Mucosa of stomach (tissue), 1 donor: ENCODE data around the gene CSNK1A1L.

Experiments
- H3K27me3 ChIP-seq: one replicate; pipeline ENCODE4 v1.7.0; 2013; ENCODE audit warnings: mild to moderate bottlenecking, low read length; ENCODE audit not compliant: control insufficient read depth, insufficient read depth
- H3K36me3 ChIP-seq: one replicate; pipeline ENCODE4 v1.7.0; 2013; ENCODE audit warnings: low read length; ENCODE audit not compliant: control insufficient read depth, insufficient read depth
- H3K4me1 ChIP-seq: one replicate; pipeline ENCODE4 v1.7.0; 2013; ENCODE audit warnings: mild to moderate bottlenecking, low read length; ENCODE audit not compliant: control insufficient read depth, insufficient read depth
- H3K4me3 ChIP-seq: one replicate; pipeline ENCODE4 v1.7.0; 2013; ENCODE audit warnings: low read length
- H3K9ac ChIP-seq: one replicate; pipeline ENCODE4 v1.7.0; 2013; ENCODE audit warnings: mild to moderate bottlenecking, low read length, moderate library complexity
- H3K9me3 ChIP-seq: one replicate; pipeline ENCODE4 v1.7.0; 2013; ENCODE audit warnings: mild to moderate bottlenecking, low read length, moderate library complexity; ENCODE audit not compliant: control insufficient read depth
- donor health status: Pancreatic carcinoma.

The CSNK1A1L gene

DNA sequence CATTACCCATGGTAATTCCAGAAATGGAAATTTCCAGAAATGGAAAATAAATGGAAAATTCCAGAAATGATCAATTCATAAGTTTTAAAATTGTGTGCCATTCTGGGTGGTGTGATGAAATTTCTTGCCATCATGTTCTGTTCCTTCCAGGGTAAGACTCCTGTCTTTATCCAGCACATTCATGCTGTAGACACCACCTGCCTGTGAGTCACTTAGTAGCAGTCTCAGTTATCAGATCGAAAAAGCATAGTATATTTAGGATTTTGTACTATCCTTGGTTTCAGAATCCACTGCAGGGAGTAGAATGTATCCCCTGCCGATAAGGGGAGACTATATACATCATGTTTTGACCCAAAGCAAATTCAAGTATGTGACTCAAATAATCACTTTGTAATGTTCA lies 26.7 kb upstream of the CSNK1A1L start:
- no peaks in the 10 kb centered on the region for H3K9me3 ChIP-seq
- no peaks in the 10 kb centered on the region for H3K4me1 ChIP-seq
- H3K27me3 ChIP-seq: no peaks in the 10 kb centered on the region
- H3K36me3 ChIP-seq: no peaks in the 10 kb centered on the region
- no peak overlapping the region for H3K4me3 ChIP-seq
- no peak overlapping the region for H3K9ac ChIP-seq

DNA sequence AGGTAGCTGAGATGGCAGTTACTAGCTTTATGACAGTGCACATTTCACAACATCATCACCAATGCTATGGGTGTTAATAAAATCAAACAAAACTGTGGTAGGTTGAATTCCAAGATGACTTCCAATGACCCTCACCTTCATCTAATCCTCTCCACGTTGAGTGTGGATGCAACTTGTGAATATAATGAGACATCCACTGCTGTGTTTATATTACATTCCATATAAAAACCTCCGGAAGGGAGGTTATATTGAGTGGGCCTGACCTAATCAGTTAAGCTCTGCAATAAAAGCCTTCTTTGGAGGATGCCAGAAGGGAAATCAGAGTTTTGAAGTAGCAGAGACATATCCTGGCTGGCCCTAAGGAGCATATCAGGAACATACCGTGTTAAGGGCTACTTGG lies 25.6 kb upstream of the CSNK1A1L start:
- H3K36me3 ChIP-seq: no peaks in the 10 kb centered on the region
- no peak overlapping the region for H3K9ac ChIP-seq
- no peaks in the 10 kb centered on the region for H3K9me3 ChIP-seq
- H3K4me3 ChIP-seq: no peak overlapping the region
- no peaks in the 10 kb centered on the region for H3K4me1 ChIP-seq
- no peaks in the 10 kb centered on the region for H3K27me3 ChIP-seq

- Histone ChIP-seq H3K9me3 (no peaks in the 10 kb centered on the region), H3K4me1 (no peaks in the 10 kb centered on the region)
Measured at GRCh38 chr13:37129866-37130265, 24.4 kb upstream of the CSNK1A1L start.

DNA sequence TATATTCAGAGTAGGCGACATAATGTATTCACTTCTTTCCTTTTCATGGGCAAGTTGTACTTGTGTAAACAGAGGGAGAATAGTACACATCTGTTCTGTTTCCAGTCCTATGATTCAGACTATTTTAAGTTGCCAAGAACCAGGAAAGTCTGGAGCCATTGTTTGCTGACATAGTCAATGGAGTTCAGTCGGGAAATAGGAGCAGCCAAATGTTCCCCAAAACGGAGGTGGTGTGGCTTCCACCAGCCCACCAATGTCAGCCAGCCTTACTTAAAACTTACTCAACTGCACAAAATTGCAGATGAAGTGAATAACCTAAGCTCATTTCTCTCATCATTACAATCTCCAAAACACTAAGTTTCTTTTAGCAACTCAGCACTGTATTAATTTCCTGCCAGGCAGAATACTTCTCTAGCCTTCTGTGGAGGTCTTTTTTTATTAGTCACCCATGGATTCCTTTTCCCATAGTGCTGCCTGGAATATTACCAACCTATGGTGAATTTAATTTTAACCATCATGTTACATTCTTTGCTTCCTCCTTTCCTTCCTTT lies 22.3 kb upstream of the CSNK1A1L start:
- Histone ChIP-seq H3K27me3 (no peaks in the 10 kb centered on the region), H3K9ac (no peak overlapping the region), H3K9me3 (no peaks in the 10 kb centered on the region), H3K36me3 (no peaks in the 10 kb centered on the region), H3K4me1 (no peaks in the 10 kb centered on the region), H3K4me3 (no peak overlapping the region)

More at GRCh38 chr13:37129866-37130265, 24.4 kb upstream of the CSNK1A1L start:
- no peaks in the 10 kb centered on the region for H3K27me3 ChIP-seq
- H3K36me3 ChIP-seq: no peaks in the 10 kb centered on the region
- no peak overlapping the region for H3K9ac ChIP-seq
- no peak overlapping the region for H3K4me3 ChIP-seq

DNA sequence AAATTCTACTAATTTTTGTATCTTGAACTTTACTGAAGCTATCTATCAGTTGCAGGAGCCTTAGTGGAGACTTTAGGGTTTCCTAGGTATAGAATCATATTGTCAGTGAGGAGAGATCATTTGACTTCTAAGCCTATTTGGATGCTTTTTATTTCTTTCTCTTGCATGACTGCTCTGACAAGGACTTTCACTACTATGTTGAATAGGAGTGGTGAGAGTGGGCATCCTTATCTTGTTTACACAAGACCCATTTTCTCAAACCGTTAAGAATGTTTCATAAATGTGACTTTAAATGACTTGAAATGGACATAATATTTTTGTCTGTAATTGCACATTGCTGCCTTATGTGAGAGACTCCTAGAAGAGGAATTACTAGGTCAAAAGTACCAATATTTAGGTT lies 17.9 kb upstream of the CSNK1A1L start:
- no peaks in the 10 kb centered on the region for H3K4me1 ChIP-seq
- no peak overlapping the region for H3K4me3 ChIP-seq
- no peak overlapping the region for H3K9ac ChIP-seq
- H3K36me3 ChIP-seq: no peaks in the 10 kb centered on the region
- no peaks in the 10 kb centered on the region for H3K9me3 ChIP-seq
- no peaks in the 10 kb centered on the region for H3K27me3 ChIP-seq

DNA sequence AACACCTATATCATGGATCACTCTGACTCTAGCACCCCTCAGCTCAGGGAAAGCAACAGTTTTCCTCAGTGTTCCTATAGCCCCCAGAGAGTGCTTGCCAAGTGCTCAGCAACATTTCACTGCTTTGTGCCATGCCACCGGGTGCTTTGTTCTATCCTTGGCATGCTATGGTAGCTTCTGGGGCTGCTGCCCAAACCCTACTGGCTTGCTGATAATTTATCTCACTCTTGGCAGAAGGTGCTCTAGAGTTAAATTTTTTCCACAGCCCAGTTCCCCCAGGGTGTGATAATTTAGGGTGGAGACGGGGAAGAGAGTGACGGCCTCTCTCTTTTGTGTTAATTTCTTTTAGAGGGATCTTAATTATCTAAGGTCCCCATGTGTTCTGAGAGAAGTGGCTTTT lies 12.6 kb upstream of the CSNK1A1L start:
- Histone ChIP-seq H3K27me3 (no peaks in the 10 kb centered on the region), H3K4me3 (no peak overlapping the region), H3K9ac (no peak overlapping the region), H3K36me3 (no peaks in the 10 kb centered on the region), H3K9me3 (no peaks in the 10 kb centered on the region), H3K4me1 (no peaks in the 10 kb centered on the region)

DNA sequence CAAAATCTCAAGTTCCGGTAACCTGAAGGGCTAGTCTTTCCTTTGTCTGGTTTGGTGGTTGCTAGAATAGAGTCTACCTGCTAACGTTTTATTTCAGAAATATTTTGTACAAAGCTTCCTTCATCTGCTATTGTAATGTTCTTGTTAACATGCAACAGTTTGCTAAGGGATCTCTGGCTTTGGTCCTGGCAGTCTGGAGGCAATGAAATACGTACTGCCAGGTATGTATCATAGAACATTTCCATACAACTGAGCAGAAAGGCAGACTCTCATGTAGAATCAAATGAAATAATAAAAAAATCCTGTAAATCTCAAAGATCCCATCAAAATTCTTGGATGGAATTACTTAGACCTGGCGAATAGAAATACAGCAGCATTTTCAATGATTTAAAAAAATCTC lies 8.8 kb upstream of the CSNK1A1L start:
- Histone ChIP-seq H3K4me1 (no peaks in the 10 kb centered on the region), H3K9ac (no peak overlapping the region), H3K27me3 (no peaks in the 10 kb centered on the region), H3K36me3 (no peaks in the 10 kb centered on the region), H3K4me3 (no peak overlapping the region), H3K9me3 (no peaks in the 10 kb centered on the region)

DNA sequence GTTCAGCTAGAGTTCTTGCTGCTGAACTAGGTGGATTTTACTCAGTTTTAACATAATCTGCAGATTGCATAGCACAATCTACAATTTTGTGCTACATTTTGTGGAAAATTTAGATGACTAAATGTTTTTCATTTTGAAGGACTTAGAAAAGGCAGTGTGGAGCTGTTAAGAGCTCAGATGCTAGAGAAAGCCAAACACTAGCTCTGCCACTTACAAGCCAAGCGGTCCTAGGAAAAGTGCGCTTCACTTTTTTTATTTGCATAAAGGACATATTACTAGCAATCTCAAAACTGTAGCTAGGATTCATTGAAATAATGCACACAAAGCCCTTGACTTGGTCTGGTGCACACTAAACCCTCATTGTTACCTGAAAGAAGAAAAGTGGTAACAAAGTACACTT lies 8.1 kb upstream of the CSNK1A1L start:
- no peaks in the 10 kb centered on the region for H3K36me3 ChIP-seq
- no peak overlapping the region for H3K9ac ChIP-seq
- H3K9me3 ChIP-seq: no peaks in the 10 kb centered on the region
- no peaks in the 10 kb centered on the region for H3K4me1 ChIP-seq
- H3K27me3 ChIP-seq: no peaks in the 10 kb centered on the region
- H3K4me3 ChIP-seq: no peak overlapping the region

DNA sequence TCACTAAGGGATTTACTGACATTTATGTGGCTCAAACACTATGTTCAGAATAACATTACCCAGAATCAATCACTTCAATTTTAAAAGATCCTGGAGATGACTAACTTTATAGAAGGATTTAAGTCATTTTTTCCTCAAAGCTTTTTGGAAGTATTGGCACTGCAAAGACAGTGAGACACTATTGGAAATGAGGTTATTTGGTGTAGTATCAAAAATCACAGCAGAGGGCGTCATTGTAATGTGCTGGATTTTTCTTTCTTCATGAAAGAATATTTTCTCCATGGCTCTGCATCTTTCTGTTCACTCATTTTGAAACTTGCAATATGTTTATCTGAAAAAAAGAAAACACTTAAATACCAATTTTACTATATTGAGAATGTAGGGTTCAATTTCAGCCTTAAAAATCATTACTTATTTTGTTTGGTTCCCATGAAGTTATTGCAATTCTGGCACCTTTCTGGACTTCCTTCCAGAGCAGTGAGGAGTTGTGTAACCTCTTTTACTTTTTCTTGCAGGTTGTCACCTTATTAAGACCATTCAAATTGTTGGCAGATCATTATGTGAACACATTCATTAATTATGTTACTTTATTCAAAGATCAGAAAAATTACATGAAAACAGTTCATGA lies 3.7 kb upstream of the CSNK1A1L start:
- no peaks in the 10 kb centered on the region for H3K27me3 ChIP-seq
- H3K4me1 ChIP-seq: no peaks in the 10 kb centered on the region
- H3K36me3 ChIP-seq: no peaks in the 10 kb centered on the region
- H3K4me3 ChIP-seq: no peak overlapping the region
- no peaks in the 10 kb centered on the region for H3K9me3 ChIP-seq
- H3K9ac ChIP-seq: no peak overlapping the region

DNA sequence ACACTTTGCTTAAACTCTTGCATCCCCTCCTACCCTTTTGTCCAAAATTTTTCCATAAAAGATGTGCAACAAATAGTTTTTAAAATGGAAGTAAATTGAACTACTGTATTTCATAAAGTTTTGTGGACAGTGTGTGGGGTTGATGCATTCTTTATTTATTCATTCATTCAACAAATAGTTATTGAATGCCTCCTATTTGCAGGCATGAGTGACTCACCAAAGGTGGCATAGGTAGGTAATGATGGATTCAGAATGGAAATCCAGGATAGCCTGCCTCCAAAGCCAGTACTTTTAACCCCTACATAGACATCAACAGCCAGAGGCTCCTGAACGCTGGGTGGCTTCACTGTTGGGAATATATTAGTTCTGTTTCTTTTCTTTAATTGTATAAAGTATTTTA lies 2.4 kb upstream of the CSNK1A1L start:
- H3K36me3 ChIP-seq: no peaks in the 10 kb centered on the region
- H3K9me3 ChIP-seq: no peaks in the 10 kb centered on the region
- no peaks in the 10 kb centered on the region for H3K27me3 ChIP-seq
- H3K4me1 ChIP-seq: no peaks in the 10 kb centered on the region
- no peak overlapping the region for H3K9ac ChIP-seq
- no peak overlapping the region for H3K4me3 ChIP-seq

GRCh38 chr13:37107456-37107855 lies 2.0 kb upstream of the CSNK1A1L start:
- Histone ChIP-seq H3K27me3 (no peaks in the 10 kb centered on the region), H3K4me3 (no peak overlapping the region)

DNA sequence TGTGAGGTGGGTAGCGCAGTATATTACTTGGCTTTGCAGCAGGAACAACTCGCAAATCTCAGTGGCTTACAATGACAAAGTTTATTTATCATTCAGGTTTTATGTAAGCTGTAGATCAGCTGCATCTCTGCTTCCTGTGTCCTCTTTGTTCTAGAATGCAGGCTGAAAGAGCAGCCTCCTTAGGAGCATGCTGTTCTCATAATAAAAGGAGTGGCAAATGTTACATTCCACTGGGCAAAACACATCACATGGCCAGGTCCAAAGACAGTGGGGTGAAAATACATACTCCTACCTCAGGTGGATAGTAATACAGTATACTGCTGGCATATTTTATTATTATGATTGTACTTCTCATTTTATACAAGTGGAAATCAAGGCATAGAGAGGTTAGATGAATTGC lies 1.2 kb upstream of the CSNK1A1L start:
- no peak overlapping the region for H3K4me3 ChIP-seq
- H3K9me3 ChIP-seq: no peaks in the 10 kb centered on the region

More at GRCh38 chr13:37107456-37107855, 2.0 kb upstream of the CSNK1A1L start:
- Histone ChIP-seq H3K36me3 (no peaks in the 10 kb centered on the region), H3K9me3 (no peaks in the 10 kb centered on the region), H3K4me1 (no peaks in the 10 kb centered on the region), H3K9ac (no peak overlapping the region)

GRCh38 chr13:37102896-37103295 lies 2.6 kb downstream of the CSNK1A1L start:
- H3K27me3 ChIP-seq: no peaks in the 10 kb centered on the region
- no peak overlapping the region for H3K9ac ChIP-seq
- H3K36me3 ChIP-seq: no peaks in the 10 kb centered on the region
- H3K4me3 ChIP-seq: no peak overlapping the region
- H3K4me1 ChIP-seq: no peaks in the 10 kb centered on the region
- H3K9me3 ChIP-seq: no peaks in the 10 kb centered on the region

More for the DNA sequence above, 1.2 kb upstream of the CSNK1A1L start:
- H3K4me1 ChIP-seq: no peaks in the 10 kb centered on the region
- no peaks in the 10 kb centered on the region for H3K36me3 ChIP-seq
- no peaks in the 10 kb centered on the region for H3K27me3 ChIP-seq
- no peak overlapping the region for H3K9ac ChIP-seq
